DOHH2 (cell line): ENCODE results near the gene PMP22.

Source experiments
- H3F3A ChIP-seq: fragments of 200-600 bp; sonication (generic), shearing (Covaris generic); 2 replicates; pipeline ENCODE4 v1.6.0; 2016; ENCODE audit warnings: antibody characterized with exemption, mild to moderate bottlenecking; ENCODE audit not compliant: control insufficient read depth, insufficient read depth
- H3K27ac ChIP-seq: fragments of 200-600 bp; sonication (generic); 2 replicates; pipeline ENCODE4 v1.5.1; 2014; ENCODE audit warnings: low read depth, mild to moderate bottlenecking, low read length, moderate library complexity
- H3K27me3 ChIP-seq: fragments of 200-600 bp; sonication (generic); 2 replicates; pipeline ENCODE4 v1.6.1; 2014; ENCODE audit warnings: mild to moderate bottlenecking, low read length, mixed read lengths; ENCODE audit not compliant: control insufficient read depth
- H3K36me3 ChIP-seq: fragments of 200-600 bp; sonication (generic); 2 replicates; pipeline ENCODE4 v1.6.1; 2014; ENCODE audit warnings: mild to moderate bottlenecking, low read length, moderate library complexity, mixed read lengths; ENCODE audit not compliant: control insufficient read depth
- H3K4me1 ChIP-seq: fragments of 200-600 bp; sonication (generic); 2 replicates; pipeline ENCODE4 v1.6.1; 2014; ENCODE audit warnings: mild to moderate bottlenecking, low read length, mixed read lengths; ENCODE audit not compliant: control insufficient read depth
- H3K4me2 ChIP-seq: fragments of 200-600 bp; sonication (generic); 2 replicates; pipeline ENCODE4 v1.6.0; 2014; ENCODE audit warnings: mild to moderate bottlenecking, low read length, moderate library complexity
- H3K4me3 ChIP-seq: fragments of 200-600 bp; sonication (generic); 2 replicates; pipeline ENCODE4 v1.5.1; 2014; ENCODE audit warnings: mild to moderate bottlenecking, low read length, mixed read lengths
- H3K79me2 ChIP-seq: fragments of 200-600 bp; sonication (generic); 2 replicates; pipeline ENCODE4 v1.6.1; 2014; ENCODE audit warnings: mild to moderate bottlenecking, low read length, mixed read lengths; ENCODE audit not compliant: control insufficient read depth
- H3K9me2 ChIP-seq: fragments of 200-600 bp; sonication (generic); replicated peaks from 2 replicates; pipeline ENCODE4 v1.6.1; 2014; ENCODE audit warnings: mild to moderate bottlenecking, low read length, mixed read lengths; ENCODE audit not compliant: control insufficient read depth
- H3K9me3 ChIP-seq: fragments of 200-600 bp; sonication (generic); 2 replicates; pipeline ENCODE4 v1.6.1; 2014; ENCODE audit warnings: antibody characterized with exemption, low read length, mixed read lengths; ENCODE audit not compliant: control insufficient read depth, insufficient read depth
- H4K20me1 ChIP-seq: fragments of 200-600 bp; sonication (generic); 2 replicates; pipeline ENCODE4 v1.6.0; 2014; ENCODE audit warnings: low read depth, mild to moderate bottlenecking, antibody characterized with exemption, low read length, moderate library complexity; ENCODE audit not compliant: control insufficient read depth, insufficient read depth
- EZH2phosphoT487 ChIP-seq: fragments of 200-600 bp; sonication (generic); IDR thresholded peaks from 2 replicates; pipeline ENCODE4 v1.6.1; 2017; ENCODE audit warnings: borderline replicate concordance, mild to moderate bottlenecking, antibody characterized with exemption, low read length, moderate library complexity, mixed read lengths
- TF ChIP-seq, protein P1 (sequence below): fragments of 200-600 bp; sonication (generic); IDR thresholded peaks from one replicate; pipeline ENCODE4 v1.5.1; 2014; ENCODE audit warnings: antibody characterized with exemption, mild to moderate bottlenecking, low read depth, low read length; ENCODE audit not compliant: poor library complexity, severe bottlenecking

Gene PMP22

DNA sequence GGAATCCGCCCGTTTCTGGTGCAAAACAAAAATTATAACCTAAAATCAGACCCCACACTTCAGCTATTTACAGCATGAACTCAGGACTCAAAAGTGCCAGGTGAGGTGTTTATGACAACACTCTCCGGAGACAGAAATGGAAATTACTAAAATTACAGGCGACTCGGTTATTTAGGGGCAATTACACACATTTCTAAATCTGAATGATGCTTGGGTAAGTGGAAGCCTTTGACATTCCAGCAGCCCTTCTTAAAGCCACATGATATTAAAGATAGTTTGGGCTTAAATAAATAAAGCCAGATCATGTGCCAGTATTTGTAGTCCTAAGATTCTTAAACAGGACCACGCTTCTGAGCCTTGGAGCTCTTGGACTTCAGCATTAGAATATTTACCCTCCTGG lies 36.7 kb upstream of the PMP22 start:
- Histone ChIP-seq H3K9me2 (no peaks in the 10 kb centered on the region), H3K79me2 (no peaks in the 10 kb centered on the region), H3F3A (no peaks in the 10 kb centered on the region), H3K4me3 (no peak overlapping the region), H3K27ac (no peak overlapping the region), H4K20me1 (no peaks in the 10 kb centered on the region), H3K27me3 (no peaks in the 10 kb centered on the region), H3K36me3 (no peaks in the 10 kb centered on the region), H3K4me2 (no peak overlapping the region), H3K9me3 (no peaks in the 10 kb centered on the region), H3K4me1 (no peaks in the 10 kb centered on the region)
- TF ChIP-seq EZH2phosphoT487 = no peak

GRCh38 chr17:15298176-15298575 lies 33.0 kb upstream of the PMP22 start:
- H3K9me3 ChIP-seq = no peaks in the 10 kb centered on the region
- TF ChIP-seq EZH2phosphoT487 = no peak
- TF ChIP-seq, protein P1, sequence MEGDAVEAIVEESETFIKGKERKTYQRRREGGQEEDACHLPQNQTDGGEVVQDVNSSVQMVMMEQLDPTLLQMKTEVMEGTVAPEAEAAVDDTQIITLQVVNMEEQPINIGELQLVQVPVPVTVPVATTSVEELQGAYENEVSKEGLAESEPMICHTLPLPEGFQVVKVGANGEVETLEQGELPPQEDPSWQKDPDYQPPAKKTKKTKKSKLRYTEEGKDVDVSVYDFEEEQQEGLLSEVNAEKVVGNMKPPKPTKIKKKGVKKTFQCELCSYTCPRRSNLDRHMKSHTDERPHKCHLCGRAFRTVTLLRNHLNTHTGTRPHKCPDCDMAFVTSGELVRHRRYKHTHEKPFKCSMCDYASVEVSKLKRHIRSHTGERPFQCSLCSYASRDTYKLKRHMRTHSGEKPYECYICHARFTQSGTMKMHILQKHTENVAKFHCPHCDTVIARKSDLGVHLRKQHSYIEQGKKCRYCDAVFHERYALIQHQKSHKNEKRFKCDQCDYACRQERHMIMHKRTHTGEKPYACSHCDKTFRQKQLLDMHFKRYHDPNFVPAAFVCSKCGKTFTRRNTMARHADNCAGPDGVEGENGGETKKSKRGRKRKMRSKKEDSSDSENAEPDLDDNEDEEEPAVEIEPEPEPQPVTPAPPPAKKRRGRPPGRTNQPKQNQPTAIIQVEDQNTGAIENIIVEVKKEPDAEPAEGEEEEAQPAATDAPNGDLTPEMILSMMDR = no peak
- H3K4me2 ChIP-seq = no peak overlapping the region

DNA sequence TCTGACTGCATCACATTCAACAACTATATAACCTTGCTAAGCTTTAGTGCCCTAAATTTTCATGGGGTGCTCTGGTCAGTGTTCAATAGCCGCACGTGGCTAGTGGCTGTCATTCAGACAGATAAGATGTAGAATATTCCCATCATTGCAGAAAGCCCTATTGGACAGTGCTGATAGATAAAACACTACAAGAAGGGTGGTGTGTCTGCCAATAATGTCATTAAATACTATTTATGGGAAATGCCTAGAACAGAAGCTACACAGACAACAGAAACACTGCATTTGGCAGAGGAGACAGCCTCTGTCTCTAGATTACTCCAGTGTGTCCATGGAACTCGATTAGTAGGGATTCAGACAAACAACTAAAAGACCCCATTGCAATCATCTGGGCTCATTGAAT lies 28.4 kb upstream of the PMP22 start:
- no peaks in the 10 kb centered on the region for H3K9me2 ChIP-seq
- H3K4me1 ChIP-seq = no peaks in the 10 kb centered on the region
- TF ChIP-seq, protein P1 = no peak
- TF ChIP-seq EZH2phosphoT487 = no peak
- H3K79me2 ChIP-seq = no peaks in the 10 kb centered on the region
- H3K9me3 ChIP-seq = no peaks in the 10 kb centered on the region
- no peaks in the 10 kb centered on the region for H3K36me3 ChIP-seq
- H3F3A ChIP-seq = no peaks in the 10 kb centered on the region
- H3K27ac ChIP-seq = no peak overlapping the region
- no peak overlapping the region for H3K4me2 ChIP-seq
- H3K27me3 ChIP-seq = no peaks in the 10 kb centered on the region
- H3K4me3 ChIP-seq = no peak overlapping the region
- H4K20me1 ChIP-seq = no peaks in the 10 kb centered on the region

More at GRCh38 chr17:15298176-15298575, 33.0 kb upstream of the PMP22 start:
- Histone ChIP-seq H3K4me3 (no peak overlapping the region), H3K27ac (no peak overlapping the region), H3K36me3 (no peaks in the 10 kb centered on the region), H4K20me1 (no peaks in the 10 kb centered on the region), H3K27me3 (no peaks in the 10 kb centered on the region), H3K79me2 (no peaks in the 10 kb centered on the region), H3F3A (no peaks in the 10 kb centered on the region), H3K9me2 (no peaks in the 10 kb centered on the region), H3K4me1 (no peaks in the 10 kb centered on the region)

- no peak for TF ChIP-seq EZH2phosphoT487
- TF ChIP-seq, protein P1 = no peak
- Histone ChIP-seq H3K36me3 (no peaks in the 10 kb centered on the region), H3K27me3 (no peaks in the 10 kb centered on the region), H3K4me3 (no peak overlapping the region), H3K9me2 (no peaks in the 10 kb centered on the region), H3K4me1 (no peaks in the 10 kb centered on the region), H3K27ac (no peak overlapping the region), H3K9me3 (no peaks in the 10 kb centered on the region), H3K4me2 (no peak overlapping the region), H3F3A (no peaks in the 10 kb centered on the region), H4K20me1 (no peaks in the 10 kb centered on the region), H3K79me2 (no peaks in the 10 kb centered on the region)
Observed at GRCh38 chr17:15291674-15292361, 26.7 kb upstream of the PMP22 start.
